ENCODE measurements around the gene NUTM2G.

- TF ChIP-seq CTCF (IDR thresholded peaks at IDR 0.05 in 2 of 3, conservative IDR thresholded peaks at IDR 0.05 in 1 of 3; ENCODE audit: control insufficient read depth in 2 of 3, extremely low read depth in 1 of 3, insufficient read depth in 1 of 3, low read depth in 3 of 3, low read length in 3 of 3) (no peak), BHLHE40 (IDR thresholded peaks at IDR 0.05; ENCODE audit: borderline replicate concordance in 1 of 2, low read depth in 2 of 2, low read length in 1 of 2) (no peak), CREM (IDR thresholded peaks at IDR 0.05; ENCODE audit: low read depth) (no peak), POLR2A (IDR thresholded peaks at IDR 0.05; ENCODE audit: low read depth, low read length) (no peak), JUND (IDR thresholded peaks at IDR 0.05; ENCODE audit: low read depth, low read length) (no peak), POLR2AphosphoS5 (IDR thresholded peaks at IDR 0.05; ENCODE audit: low read length) (no peak), GABPA (IDR thresholded peaks at IDR 0.05; ENCODE audit: low read depth) (no peak), CHD1 (IDR thresholded peaks at IDR 0.05; ENCODE audit: low read depth, low read length) (no peak)
Observed at GRCh38 chr9:96888591-96888990, 40.1 kb upstream of the NUTM2G start.
